Pancreas (tissue), 10 donors: Measurements from ENCODE around the gene SPACA4. TPM values are rescaled to one million over a fixed set of nuclear protein-coding genes. Genes with fewer than 3 reads are reported as not detected.

Experiments
- ATAC-seq, 4 donors: fragments of 200-7000 bp; cut with Tn5 transposase; one replicate each; pipeline versions ENCODE4 v1.8.0 to v1.9.1; 2020; ENCODE audit warnings: mild to moderate bottlenecking in 4 of 4, moderate library complexity in 4 of 4
- DNase-seq, 6 donors: peaks; one replicate each; pipeline ENCODE4 v3.0.0-alpha.2; 2020
- FAIRE-seq: peaks from 2 replicates; lab custom pipeline; 2012; peaks lifted over from hg19 to GRCh38; lab: Jason Lieb, UNC
- H3K27ac ChIP-seq, 4 donors: fragments of 200-600 bp; sonication (generic); 1 replicate in 3 of 4; 2 replicates in 1 of 4; pipeline versions ENCODE4 v1.5.0 to v1.8.0; 2020
- H3K27me3 ChIP-seq, 4 donors: fragments of 200-600 bp; one replicate each; pipeline ENCODE4 v1.8.0; 2021
- H3K36me3 ChIP-seq, 3 donors: fragments of 200-600 bp; sonication (generic) in 1 of 3; one replicate each; pipeline versions ENCODE4 v1.5.0 to v1.8.0; 2020 to 2021
- H3K4me1 ChIP-seq, 3 donors: fragments of 200-600 bp; one replicate each; pipeline ENCODE4 v1.8.0; 2021
- H3K4me3 ChIP-seq, 4 donors: fragments of 200-600 bp; sonication (generic) in 2 of 4; one replicate each; pipeline versions ENCODE4 v1.5.0 to v1.8.0; 2020 to 2021
- H3K9me3 ChIP-seq, 4 donors: fragments of 200-600 bp; one replicate each; pipeline ENCODE4 v1.8.0; 2021
- CTCF ChIP-seq, 4 donors: fragments of 200-600 bp; sonication (generic) in 3 of 4; IDR thresholded peaks; one replicate each; pipeline versions ENCODE4 v1.5.0 to v1.8.0; 2021; ENCODE audit warnings: antibody characterized with exemption in 4 of 4
- WGBS, 2 donors: extraction: QIAGEN DNeasy Blood & Tissue Kit; methylation state at CpG; one replicate each; pipeline ENCODE4 v1.1.7; 2013; 5-methylcytosine and 5-hydroxymethylcytosine counted together
- intact Hi-C, 3 donors: fragments of 100-400 bp; cut with DNase I; formaldehyde crosslinking; loops; one replicate each; pipeline versions ENCODE4 v1.11.1 to v1.14.2; 2022
- polyA plus RNA-seq, 2 donors: library from polyadenylated mRNA; stranded (reverse); fragments of 200-250 nt; gene quantifications; one replicate each; pipeline ENCODE4 v1.2.3, GENCODE V29; 2013
- total RNA-seq, 6 donors: library from RNA; stranded (reverse); fragmentation: NEBNext Ultra II Directional in 4 of 6; extraction: Animal tissue kit (Norgen Biotek cat#: 25700) in 4 of 6; gene quantifications; one replicate each; pipeline versions ENCODE4 v1.2.1 to v1.2.4, GENCODE V29; 2021 to 2023
- donor health status: healthy with polysubstance abuse.
- donor health status: DM: no; HTN: no; CAD: no; lungs with moderate emphysema.
- donor health status: DM: no; HTN: no; CAD: no.
- donor health status: control.
- donor health status: control.
- donor health status: Bipolar disorder and iron deficiency.
- donor health status: DM: yes; HTN: yes; CAD: no.
- donor health status: DM: no; HTN: no; CAD: no.
- donor health status: DM: no; HTN: no; CAD: no.
- donor health status: DM: yes; HTN: yes; CAD: no.

SPACA4 gene
- not detected for total RNA-seq
- polyA plus RNA-seq, result under 1 TPM in 1 of 2 donors, not detected in 1; 0.12 TPM

DNA sequence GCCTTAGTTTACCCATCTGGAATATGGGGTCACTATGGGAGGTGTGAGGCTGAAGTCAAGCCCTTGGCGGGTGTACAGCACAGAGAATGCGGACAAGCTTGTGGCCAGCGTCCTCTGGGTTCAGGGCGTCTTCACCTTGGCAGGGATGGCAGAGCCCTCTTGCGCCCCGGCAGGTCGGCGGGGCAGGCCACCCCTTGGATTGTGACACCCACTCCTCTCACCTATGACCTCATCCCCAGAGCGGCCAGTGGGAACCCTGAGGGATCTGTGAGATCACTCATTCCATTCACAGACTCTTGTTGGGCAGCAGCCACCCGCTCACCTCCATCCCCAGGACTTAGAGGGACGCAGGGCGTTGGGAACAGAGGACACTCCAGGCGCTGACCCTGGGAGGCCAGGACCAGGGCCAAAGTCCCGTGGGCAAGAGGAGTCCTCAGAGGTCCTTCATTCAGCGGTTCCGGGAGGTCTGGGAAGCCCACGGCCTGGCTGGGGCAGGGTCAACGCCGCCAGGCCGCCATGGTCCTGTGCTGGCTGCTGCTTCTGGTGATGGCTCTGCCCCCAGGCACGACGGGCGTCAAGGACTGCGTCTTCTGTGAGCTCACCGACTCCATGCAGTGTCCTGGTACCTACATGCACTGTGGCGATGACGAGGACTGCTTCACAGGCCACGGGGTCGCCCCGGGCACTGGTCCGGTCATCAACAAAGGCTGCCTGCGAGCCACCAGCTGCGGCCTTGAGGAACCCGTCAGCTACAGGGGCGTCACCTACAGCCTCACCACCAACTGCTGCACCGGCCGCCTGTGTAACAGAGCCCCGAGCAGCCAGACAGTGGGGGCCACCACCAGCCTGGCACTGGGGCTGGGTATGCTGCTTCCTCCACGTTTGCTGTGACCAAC is at the start of gene SPACA4:
TSS of gene SPACA4 (plus strand) at position 280 of the 896 bp plus-strand sequence. CDS start at position 517, 237 bp downstream.
- TF ChIP-seq CTCF (IDR thresholded peaks at IDR 0.05), result no peak
- Histone ChIP-seq H3K9me3 (no peaks in the 10 kb centered on the region), H3K27ac (no peak within 1 kb of the TSS), H3K4me1 (no peaks in the 10 kb centered on the region), H3K27me3 (no peaks in the 10 kb centered on the region), H3K4me3 (no peak within 1 kb of the TSS), H3K36me3 (no peaks in the 10 kb centered on the region)
- WGBS, 2 donors, result 75 to 85% methylated on average over 39 of the region's 39 CpGs
- DNase-seq (no peak), ATAC-seq (no peak), FAIRE-seq (no peak)
- intact Hi-C loops, result no loop called here

DNA sequence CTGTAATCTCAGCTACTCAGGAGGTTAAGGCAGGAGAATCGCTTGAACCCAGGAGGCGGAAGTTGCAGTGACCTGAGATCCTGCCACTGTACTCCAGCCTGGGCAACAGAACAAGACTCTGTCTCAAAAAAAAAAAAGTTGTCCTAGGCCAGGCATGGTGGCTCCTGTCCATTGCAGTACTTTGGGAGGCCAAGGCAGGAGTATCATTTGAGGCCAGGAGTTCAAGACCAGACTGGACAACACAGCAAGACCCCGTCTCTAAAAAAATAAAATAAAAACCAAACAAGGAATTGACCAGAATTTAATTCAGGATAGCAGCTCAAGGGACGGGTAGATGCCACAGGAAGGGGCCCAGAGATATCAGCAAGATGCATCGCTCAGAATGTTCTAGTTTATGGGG is 49.7 kb upstream of the SPACA4 start:
- no peak overlapping the region for H3K4me3 ChIP-seq
- no peaks in the 10 kb centered on the region for H3K27me3 ChIP-seq
- H3K27ac ChIP-seq, result no peak overlapping the region
- 89 to 96% methylated on average over 5 of the region's 5 CpGs for WGBS, 2 donors
- FAIRE-seq, result no peak
- no peaks in the 10 kb centered on the region for H3K9me3 ChIP-seq
- no peak for DNase-seq
- intact Hi-C loops, result no loop called here
- no peak for ATAC-seq
- H3K4me1 ChIP-seq, result no peaks in the 10 kb centered on the region
- no peak for TF ChIP-seq CTCF (IDR thresholded peaks at IDR 0.05)
- H3K36me3 ChIP-seq, result no peaks in the 10 kb centered on the region

GRCh38 chr19:48558018-48558684 is 48.4 kb upstream of the SPACA4 start:
- intact Hi-C loops, result no loop called here
- H3K36me3 ChIP-seq, result no peaks in the 10 kb centered on the region
- peak; percentile 39 to 76 (median 68) for ATAC-seq
- H3K9me3 ChIP-seq, result no peaks in the 10 kb centered on the region
- peak in 4 of 6 donors; percentile 22 to 62 (median 26) for DNase-seq
- 16% methylated on average over 27 of the region's 27 CpGs for WGBS, 2 donors
- H3K4me3 ChIP-seq, result peak overlapping the region in 1 of 4 donors; percentile 14
- no peaks in the 10 kb centered on the region for H3K4me1 ChIP-seq
- no peak for TF ChIP-seq CTCF (IDR thresholded peaks at IDR 0.05)
- no peaks in the 10 kb centered on the region for H3K27me3 ChIP-seq
- no peak for FAIRE-seq
- no peak overlapping the region for H3K27ac ChIP-seq

- WGBS, 2 donors, result 76 to 80% methylated on average over 6 of the region's 6 CpGs
- no peak for TF ChIP-seq CTCF (IDR thresholded peaks at IDR 0.05)
- H3K27ac ChIP-seq, result no peak overlapping the region
- no peaks in the 10 kb centered on the region for H3K4me1 ChIP-seq
- H3K27me3 ChIP-seq, result no peaks in the 10 kb centered on the region
- DNase-seq (no peak), ATAC-seq (no peak), FAIRE-seq (no peak)
- intact Hi-C loops, result no loop called here
- no peaks in the 10 kb centered on the region for H3K36me3 ChIP-seq
- H3K9me3 ChIP-seq, result no peaks in the 10 kb centered on the region
- no peak overlapping the region for H3K4me3 ChIP-seq
Observed at GRCh38 chr19:48560095-48560530, 46.4 kb upstream of the SPACA4 start.
